ENCODE measurements around the gene DBT.

The DBT gene

GRCh38 chr1:100284591-100284990, 35.0 kb upstream of the DBT start:
- no peak for DNase-seq (ENCODE audit: low spot score)
- Histone ChIP-seq H3K4me3 (no peak overlapping the region), H3K27ac (no peak overlapping the region)
- TF ChIP-seq CTCF (IDR thresholded peaks at IDR 0.05): no peak

GRCh38 chr1:100279954-100280682, 30.5 kb upstream of the DBT start:
- no peak for DNase-seq (ENCODE audit: low spot score)
- H3K4me3 ChIP-seq: no peak overlapping the region
- no peak for TF ChIP-seq CTCF (IDR thresholded peaks at IDR 0.05)
- H3K27ac ChIP-seq: no peak overlapping the region

- no peak for DNase-seq (ENCODE audit: low spot score)
- TF ChIP-seq CTCF (IDR thresholded peaks at IDR 0.05): no peak
- H3K4me3 ChIP-seq: no peak overlapping the region
- H3K27ac ChIP-seq: no peak overlapping the region
Observed at GRCh38 chr1:100279358-100279923, 29.8 kb upstream of the DBT start.

- no peak for TF ChIP-seq CTCF (IDR thresholded peaks at IDR 0.05)
Observed at GRCh38 chr1:100277866-100278265, 28.2 kb upstream of the DBT start.

GRCh38 chr1:100268202-100268601, 18.6 kb upstream of the DBT start:
- no peak for DNase-seq (ENCODE audit: low spot score)
- no peak overlapping the region for H3K27ac ChIP-seq
- no peak for TF ChIP-seq CTCF (IDR thresholded peaks at IDR 0.05)
- no peak overlapping the region for H3K4me3 ChIP-seq

More at GRCh38 chr1:100277866-100278265, 28.2 kb upstream of the DBT start:
- H3K4me3 ChIP-seq: no peak overlapping the region
- DNase-seq (ENCODE audit: low spot score): no peak
- H3K27ac ChIP-seq: no peak overlapping the region

GRCh38 chr1:100267284-100267683, 17.6 kb upstream of the DBT start:
- no peak overlapping the region for H3K27ac ChIP-seq
- no peak for DNase-seq (ENCODE audit: low spot score)

More at GRCh38 chr1:100267284-100267683, 17.6 kb upstream of the DBT start:
- no peak for TF ChIP-seq CTCF (IDR thresholded peaks at IDR 0.05)
- peak overlapping the region; percentile 83 for H3K4me3 ChIP-seq

Data from coronary artery (tissue), 2 donors.